Transverse colon (tissue), 4 donors: ENCODE results near the gene ZNF107.

Experiments
- POLR2A ChIP-seq: fragments of 450-650 bp; IDR thresholded peaks from one replicate; pipeline ENCODE4 v1.6.1; 2016; ENCODE audit warnings: antibody characterized with exemption, mild to moderate bottlenecking, moderate library complexity
- POLR2AphosphoS5 ChIP-seq, 3 donors: sonication (generic); formaldehyde crosslinking; IDR thresholded peaks; one replicate each; pipeline ENCODE4 v1.6.1; 2016; ENCODE audit warnings: antibody characterized with exemption in 3 of 3
- TF ChIP-seq, protein P1 (sequence below), 5 experiments: fragments of 200-600 bp in 3 of 5; fragments of 450-650 bp in 2 of 5; sonication (generic) in 3 of 5; IDR thresholded peaks; 1 replicate in 2 of 5; 2 replicates in 3 of 5; pipeline ENCODE4 v1.5.1; 2016 to 2017; ENCODE audit warnings: antibody characterized with exemption in 5 of 5, inconsistent platforms in 3 of 5, mild to moderate bottlenecking in 2 of 5, moderate library complexity in 1 of 5

DNA sequence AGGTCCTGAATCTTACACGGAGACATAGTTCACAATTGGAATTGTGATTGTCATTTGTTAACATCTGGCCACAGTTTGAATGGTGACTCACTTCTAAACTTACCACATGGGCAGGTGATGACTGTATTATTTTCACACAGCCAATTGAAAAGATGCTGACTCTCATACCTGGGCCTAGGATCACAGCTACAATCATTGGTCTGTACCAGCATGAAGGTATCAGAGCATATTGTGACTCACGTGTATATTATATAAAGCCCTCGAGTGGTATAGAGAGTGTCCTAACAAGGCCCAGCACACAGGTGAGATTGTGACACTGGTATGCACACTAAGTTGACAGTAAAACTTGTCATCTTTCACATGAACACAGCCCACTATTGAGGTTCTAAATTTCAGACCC lies 9.4 kb upstream of the ZNF107 start:
- TF ChIP-seq, protein P1, sequence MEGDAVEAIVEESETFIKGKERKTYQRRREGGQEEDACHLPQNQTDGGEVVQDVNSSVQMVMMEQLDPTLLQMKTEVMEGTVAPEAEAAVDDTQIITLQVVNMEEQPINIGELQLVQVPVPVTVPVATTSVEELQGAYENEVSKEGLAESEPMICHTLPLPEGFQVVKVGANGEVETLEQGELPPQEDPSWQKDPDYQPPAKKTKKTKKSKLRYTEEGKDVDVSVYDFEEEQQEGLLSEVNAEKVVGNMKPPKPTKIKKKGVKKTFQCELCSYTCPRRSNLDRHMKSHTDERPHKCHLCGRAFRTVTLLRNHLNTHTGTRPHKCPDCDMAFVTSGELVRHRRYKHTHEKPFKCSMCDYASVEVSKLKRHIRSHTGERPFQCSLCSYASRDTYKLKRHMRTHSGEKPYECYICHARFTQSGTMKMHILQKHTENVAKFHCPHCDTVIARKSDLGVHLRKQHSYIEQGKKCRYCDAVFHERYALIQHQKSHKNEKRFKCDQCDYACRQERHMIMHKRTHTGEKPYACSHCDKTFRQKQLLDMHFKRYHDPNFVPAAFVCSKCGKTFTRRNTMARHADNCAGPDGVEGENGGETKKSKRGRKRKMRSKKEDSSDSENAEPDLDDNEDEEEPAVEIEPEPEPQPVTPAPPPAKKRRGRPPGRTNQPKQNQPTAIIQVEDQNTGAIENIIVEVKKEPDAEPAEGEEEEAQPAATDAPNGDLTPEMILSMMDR (IDR thresholded peaks at IDR 0.05), result no peak
- TF ChIP-seq POLR2AphosphoS5 (IDR thresholded peaks at IDR 0.05) (no peak), POLR2A (no peak)
